H54 (cell line): ENCODE results near the gene ALPG.
"Not testable (repeated sequence)": the region's sequence is repeated elsewhere in the genome, so short reads cannot be mapped to it uniquely, and the experiment has no call there.

Source experiments
- DNase-seq: peaks from one replicate; pipeline ENCODE4 v3.0.0; 2011; ENCODE audit warnings: low spot score, mixed read lengths; ENCODE audit not compliant: insufficient read length
- FAIRE-seq: peaks from 3 replicates; lab custom pipeline; 2011; peaks lifted over from hg19 to GRCh38; lab: Jason Lieb, UNC
- POLR2A ChIP-seq: IDR thresholded peaks from 2 replicates; pipeline ENCODE4 v1.6.1; 2011; ENCODE audit warnings: low read depth, mild to moderate bottlenecking, low read length

The ALPG gene

GRCh38 chr2:232406556-232407310 lies at the start of gene ALPG:
Gene ALPG (plus strand): TSS chr2:232406844. CDS start chr2:232406895, 51 bp downstream.
- no peak for FAIRE-seq
- DNase-seq, result no peak
- TF ChIP-seq POLR2A, result no peak

- no peak for FAIRE-seq
- no peak for TF ChIP-seq POLR2A
- no peak for DNase-seq
These were observed 45.0 kb upstream of the ALPG start for GRCh38 chr2:232361646-232362045.

GRCh38 chr2:232362174-232362900 lies 44.3 kb upstream of the ALPG start:
- DNase-seq, result no peak
- no peak for FAIRE-seq
- TF ChIP-seq POLR2A, result no peak

- FAIRE-seq, DNase-seq: not testable (repeated sequence)
These were observed 43.4 kb upstream of the ALPG start for GRCh38 chr2:232363064-232363783.

- no peak for DNase-seq
- TF ChIP-seq POLR2A, result no peak
- no peak for FAIRE-seq
These were observed 42.6 kb upstream of the ALPG start for GRCh38 chr2:232363784-232364615.

- FAIRE-seq, DNase-seq: not testable (repeated sequence)
These were observed 41.6 kb upstream of the ALPG start for GRCh38 chr2:232364806-232365594.

GRCh38 chr2:232365621-232366321 lies 40.9 kb upstream of the ALPG start:
- DNase-seq (peak; percentile 77), FAIRE-seq (no peak)
- TF ChIP-seq POLR2A, result no peak

GRCh38 chr2:232366461-232366860 lies 40.2 kb upstream of the ALPG start:
- not testable (repeated sequence) for FAIRE-seq, DNase-seq

- FAIRE-seq (no peak), DNase-seq (no peak)
- no peak for TF ChIP-seq POLR2A
These were observed 39.6 kb upstream of the ALPG start for GRCh38 chr2:232367016-232367415.

- DNase-seq (no peak), FAIRE-seq (no peak)
- TF ChIP-seq POLR2A, result no peak
These were observed 38.9 kb upstream of the ALPG start for GRCh38 chr2:232367591-232368233.

- no peak for FAIRE-seq
- TF ChIP-seq POLR2A, result no peak
- peak; percentile 68 for DNase-seq
These were observed 38.3 kb upstream of the ALPG start for GRCh38 chr2:232368311-232368731.
